RWPE2 (cell line): ENCODE data around the gene APIP.

Source experiments
- ATAC-seq: fragments of 200-7000 bp; cut with Tn5 transposase; 3 replicates; pipeline ENCODE4 v1.9.1; 2021; ENCODE audit warnings: low read depth
- DNase-seq: peaks from one replicate; pipeline ENCODE4 v3.0.0-alpha.2; 2020; ENCODE audit warnings: low spot score
- H3K27ac ChIP-seq: fragments of 450-650 bp; 2 replicates; pipeline ENCODE4 v1.5.1; 2017; ENCODE audit warnings: mild to moderate bottlenecking; ENCODE audit not compliant: poor library complexity, severe bottlenecking
- H3K27me3 ChIP-seq: fragments of 250-450 bp; sonication (Bioruptor Pico); 2 replicates; pipeline ENCODE4 v1.5.1; 2021; ENCODE audit warnings: mild to moderate bottlenecking, moderate library complexity; ENCODE audit not compliant: insufficient read depth, poor library complexity, severe bottlenecking
- H3K36me3 ChIP-seq: fragments of 250-450 bp; sonication (Bioruptor Pico); 2 replicates; pipeline ENCODE4 v1.5.1; 2020; ENCODE audit warnings: low read depth, mild to moderate bottlenecking, moderate library complexity
- H3K4me1 ChIP-seq: fragments of 250-450 bp; sonication (Bioruptor Pico); 2 replicates; pipeline ENCODE4 v1.5.1; 2021; ENCODE audit warnings: mild to moderate bottlenecking, moderate library complexity; ENCODE audit not compliant: insufficient read depth, poor library complexity, severe bottlenecking
- H3K4me3 ChIP-seq: fragments of 250-450 bp; sonication (Bioruptor Pico); 2 replicates; pipeline ENCODE4 v1.5.1; 2021; ENCODE audit warnings: mild to moderate bottlenecking, moderate library complexity; ENCODE audit not compliant: severe bottlenecking
- H3K9me3 ChIP-seq: fragments of 250-450 bp; sonication (Bioruptor Pico); 2 replicates; pipeline ENCODE4 v1.5.1; 2021; ENCODE audit warnings: mild to moderate bottlenecking, moderate library complexity; ENCODE audit not compliant: severe bottlenecking
- CTCF ChIP-seq: fragments of 450-650 bp; IDR thresholded peaks from one replicate; pipeline ENCODE4 v1.5.1; 2017; ENCODE audit warnings: mild to moderate bottlenecking, moderate library complexity; ENCODE audit not compliant: poor library complexity, severe bottlenecking

Gene APIP

GRCh38 chr11:34936945-34937629, 20.9 kb upstream of the APIP start:
- Histone ChIP-seq H3K27ac (no peak overlapping the region), H3K4me1 (no peaks in the 10 kb centered on the region), H3K4me3 (no peak overlapping the region), H3K36me3 (peaks cover 18% of the 10 kb centered on the region), H3K9me3 (no peaks in the 10 kb centered on the region), H3K27me3 (no peaks in the 10 kb centered on the region)
- ATAC-seq (no peak), DNase-seq (no peak)
- TF ChIP-seq CTCF = no peak

- no peak for ATAC-seq
Observed at GRCh38 chr11:34929794-34930763, 13.9 kb upstream of the APIP start.

GRCh38 chr11:34928960-34929680, 12.9 kb upstream of the APIP start:
- no peak overlapping the region for H3K4me3 ChIP-seq
- H3K4me1 ChIP-seq = peaks cover 10% of the 10 kb centered on the region
- no peak for TF ChIP-seq CTCF
- no peaks in the 10 kb centered on the region for H3K27me3 ChIP-seq
- DNase-seq (no peak), ATAC-seq (no peak)
- H3K27ac ChIP-seq = no peak overlapping the region
- no peaks in the 10 kb centered on the region for H3K9me3 ChIP-seq
- peaks cover 21% of the 10 kb centered on the region for H3K36me3 ChIP-seq

More at GRCh38 chr11:34929794-34930763, 13.9 kb upstream of the APIP start:
- Histone ChIP-seq H3K27ac (no peak overlapping the region), H3K27me3 (no peaks in the 10 kb centered on the region), H3K9me3 (no peaks in the 10 kb centered on the region), H3K4me3 (no peak overlapping the region), H3K36me3 (peaks cover 21% of the 10 kb centered on the region), H3K4me1 (peaks cover 10% of the 10 kb centered on the region)
- TF ChIP-seq CTCF = no peak
- no peak for DNase-seq

GRCh38 chr11:34928268-34928959, 12.2 kb upstream of the APIP start:
- H3K27ac ChIP-seq = no peak overlapping the region

More at GRCh38 chr11:34928268-34928959, 12.2 kb upstream of the APIP start:
- Histone ChIP-seq H3K27me3 (no peaks in the 10 kb centered on the region), H3K4me1 (peaks cover 10% of the 10 kb centered on the region), H3K36me3 (peaks cover 21% of the 10 kb centered on the region), H3K4me3 (no peak overlapping the region), H3K9me3 (no peaks in the 10 kb centered on the region)
- DNase-seq = no peak
- no peak for ATAC-seq
- no peak for TF ChIP-seq CTCF
